ENCODE measurements around the gene HSPB7.
"Not testable (repeated sequence)": the region's sequence is repeated elsewhere in the genome, so short reads cannot be mapped to it uniquely, and the experiment has no call there.

The HSPB7 gene

DNA sequence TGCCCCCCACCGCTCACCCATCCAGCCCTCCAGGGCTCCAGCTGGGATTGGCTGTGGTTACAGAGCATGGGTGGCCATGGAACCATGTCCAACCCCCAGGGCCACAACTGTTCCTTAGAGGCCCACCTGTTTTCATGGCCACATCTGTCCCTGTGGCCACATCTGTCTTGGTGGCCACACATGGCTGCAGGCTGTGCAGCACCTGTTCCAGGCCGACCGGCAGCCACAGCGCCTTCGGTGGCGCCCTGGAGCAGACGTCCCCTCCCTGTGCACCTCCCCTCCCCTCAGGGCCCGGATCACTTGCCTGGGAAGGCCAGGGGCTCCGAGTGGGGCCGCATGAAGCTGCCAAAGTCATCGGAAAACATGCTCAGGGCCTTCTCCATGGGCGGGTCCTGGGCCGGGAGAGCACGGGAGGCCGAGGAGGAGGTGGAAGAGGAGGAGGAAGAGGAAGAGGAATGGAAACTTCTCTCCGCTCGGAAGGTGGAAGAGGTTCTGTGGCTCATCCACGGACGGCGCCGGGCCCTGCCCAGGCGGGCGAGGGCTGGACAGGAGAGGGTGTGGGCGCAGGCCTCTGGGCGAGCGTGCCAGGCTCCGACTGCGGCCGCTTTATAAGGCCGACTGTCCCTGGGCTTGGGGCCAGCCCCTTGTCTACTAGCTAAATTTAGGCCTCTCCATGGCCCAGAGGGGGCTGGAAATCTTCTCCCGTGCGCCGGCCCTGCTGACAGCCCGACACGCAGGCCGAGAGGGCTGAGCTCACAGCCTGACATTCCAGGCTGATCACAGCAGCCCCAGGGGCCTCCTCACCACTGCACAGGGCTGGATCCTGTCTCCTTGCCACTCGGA is at the start of gene HSPB7:
TSS of gene HSPB7 (minus strand) at position 583 of the 843 bp plus-strand sequence. CDS start at position 503, 80 bp downstream.
- Histone ChIP-seq H3K27ac (ENCODE audit: low read depth, low read length) (peak within 1 kb of the TSS; percentile 93), H3K4me3 (ENCODE audit: low read depth in 1 of 5, low read length in 5 of 5) (peak within 1 kb of the TSS; percentile 53 to 85 (median 55)), H3K9me3 (ENCODE audit: control insufficient read depth in 5 of 5, low read length in 5 of 5) (no peaks in the 10 kb centered on the region), H3K9ac (ENCODE audit: low read length in 5 of 5) (peak within 1 kb of the TSS; percentile 33 to 78 (median 56)), H3K4me1 (ENCODE audit: control insufficient read depth in 5 of 5, insufficient read depth in 5 of 5, low read length in 5 of 5) (peaks cover 0 to 78% (median 67%) of the 10 kb centered on the region in 5 donors), H3K27me3 (ENCODE audit: control insufficient read depth in 5 of 5, insufficient read depth in 4 of 5, low read length in 5 of 5) (peaks cover 0 to 4% (median 0%) of the 10 kb centered on the region in 5 donors), H3K36me3 (ENCODE audit: control insufficient read depth in 5 of 5, insufficient read depth in 5 of 5, low read length in 5 of 5) (peaks cover 0 to 4% (median 0%) of the 10 kb centered on the region in 5 donors)

GRCh38 chr1:16067127-16067768 is 49.4 kb upstream of the HSPB7 start:
- H3K27ac ChIP-seq (ENCODE audit: low read depth, low read length) = no peak overlapping the region
- H3K27me3 ChIP-seq (ENCODE audit: control insufficient read depth in 5 of 5, insufficient read depth in 4 of 5, low read length in 5 of 5) = peaks cover 0 to 23% (median 12%) of the 10 kb centered on the region in 5 donors
- no peak overlapping the region for H3K9ac ChIP-seq (ENCODE audit: low read length in 5 of 5)
- no peak overlapping the region for H3K4me3 ChIP-seq (ENCODE audit: low read depth in 1 of 5, low read length in 5 of 5)
- H3K4me1 ChIP-seq (ENCODE audit: control insufficient read depth in 5 of 5, insufficient read depth in 5 of 5, low read length in 5 of 5) = peaks cover 0 to 23% (median 12%) of the 10 kb centered on the region in 5 donors
- H3K9me3 ChIP-seq (ENCODE audit: control insufficient read depth in 5 of 5, low read length in 5 of 5) = no peaks in the 10 kb centered on the region
- H3K36me3 ChIP-seq (ENCODE audit: control insufficient read depth in 5 of 5, insufficient read depth in 5 of 5, low read length in 5 of 5) = no peaks in the 10 kb centered on the region

DNA sequence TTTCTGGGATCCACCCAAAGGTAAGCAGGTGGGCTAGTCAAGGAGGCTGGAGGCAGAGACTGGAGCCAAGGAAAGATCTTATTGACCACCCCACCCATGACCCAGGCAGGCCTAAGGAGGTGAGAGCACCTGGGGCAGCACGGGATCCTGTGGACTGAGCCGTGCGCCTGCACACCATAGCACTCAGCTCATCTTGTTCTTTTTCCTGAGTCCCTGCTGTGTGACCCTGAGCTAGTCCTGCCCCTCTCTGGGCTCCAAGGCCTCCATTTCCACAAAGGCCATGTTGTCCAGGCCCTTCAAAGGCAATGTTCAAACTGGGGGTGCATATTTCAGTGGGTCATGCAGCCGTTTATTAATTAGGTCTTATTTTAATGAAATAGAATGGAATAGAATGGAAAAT is 48.4 kb upstream of the HSPB7 start:
- H3K36me3 ChIP-seq (ENCODE audit: control insufficient read depth in 5 of 5, insufficient read depth in 5 of 5, low read length in 5 of 5) = no peaks in the 10 kb centered on the region
- H3K4me1 ChIP-seq (ENCODE audit: control insufficient read depth in 5 of 5, insufficient read depth in 5 of 5, low read length in 5 of 5) = peaks cover 0 to 23% (median 12%) of the 10 kb centered on the region in 5 donors
- H3K27ac ChIP-seq (ENCODE audit: low read depth, low read length) = no peak overlapping the region
- H3K9ac ChIP-seq (ENCODE audit: low read length in 5 of 5) = no peak overlapping the region
- H3K9me3 ChIP-seq (ENCODE audit: control insufficient read depth in 5 of 5, low read length in 5 of 5) = no peaks in the 10 kb centered on the region
- H3K27me3 ChIP-seq (ENCODE audit: control insufficient read depth in 5 of 5, insufficient read depth in 4 of 5, low read length in 5 of 5) = peaks cover 0 to 19% (median 10%) of the 10 kb centered on the region in 5 donors
- H3K4me3 ChIP-seq (ENCODE audit: low read depth in 1 of 5, low read length in 5 of 5) = no peak overlapping the region

- Histone ChIP-seq H3K4me1 (ENCODE audit: control insufficient read depth in 5 of 5, insufficient read depth in 5 of 5, low read length in 5 of 5) (peaks cover 0 to 23% (median 12%) of the 10 kb centered on the region in 5 donors), H3K9me3 (ENCODE audit: control insufficient read depth in 5 of 5, low read length in 5 of 5) (no peaks in the 10 kb centered on the region), H3K27me3 (ENCODE audit: control insufficient read depth in 5 of 5, insufficient read depth in 4 of 5, low read length in 5 of 5) (peaks cover 0 to 19% (median 10%) of the 10 kb centered on the region in 5 donors), H3K27ac (ENCODE audit: low read depth, low read length) (no peak overlapping the region), H3K9ac (ENCODE audit: low read length in 5 of 5) (no peak overlapping the region), H3K36me3 (ENCODE audit: control insufficient read depth in 5 of 5, insufficient read depth in 5 of 5, low read length in 5 of 5) (no peaks in the 10 kb centered on the region), H3K4me3 (ENCODE audit: low read depth in 1 of 5, low read length in 5 of 5) (no peak overlapping the region)
Measured at GRCh38 chr1:16065269-16065576, 47.4 kb upstream of the HSPB7 start.

GRCh38 chr1:16064536-16065268 is 46.9 kb upstream of the HSPB7 start:
- H3K4me3 ChIP-seq (ENCODE audit: low read depth in 1 of 5, low read length in 5 of 5) = no peak overlapping the region
- no peak overlapping the region for H3K27ac ChIP-seq (ENCODE audit: low read depth, low read length)
- peak overlapping the region in 1 of 5 donors; percentile 28 for H3K9ac ChIP-seq (ENCODE audit: low read length in 5 of 5)
- H3K4me1 ChIP-seq (ENCODE audit: control insufficient read depth in 5 of 5, insufficient read depth in 5 of 5, low read length in 5 of 5) = peaks cover 0 to 23% (median 12%) of the 10 kb centered on the region in 5 donors
- no peaks in the 10 kb centered on the region for H3K9me3 ChIP-seq (ENCODE audit: control insufficient read depth in 5 of 5, low read length in 5 of 5)
- H3K27me3 ChIP-seq (ENCODE audit: control insufficient read depth in 5 of 5, insufficient read depth in 4 of 5, low read length in 5 of 5) = peaks cover 0 to 19% (median 10%) of the 10 kb centered on the region in 5 donors
- H3K36me3 ChIP-seq (ENCODE audit: control insufficient read depth in 5 of 5, insufficient read depth in 5 of 5, low read length in 5 of 5) = no peaks in the 10 kb centered on the region

- H3K27me3 ChIP-seq (ENCODE audit: control insufficient read depth in 5 of 5, insufficient read depth in 4 of 5, low read length in 5 of 5) = peaks cover 0 to 19% (median 10%) of the 10 kb centered on the region in 5 donors
- H3K9ac ChIP-seq (ENCODE audit: low read length in 5 of 5) = peak overlapping the region in 1 of 5 donors; percentile 28
- H3K36me3 ChIP-seq (ENCODE audit: control insufficient read depth in 5 of 5, insufficient read depth in 5 of 5, low read length in 5 of 5) = no peaks in the 10 kb centered on the region
- peaks cover 0 to 23% (median 12%) of the 10 kb centered on the region in 5 donors for H3K4me1 ChIP-seq (ENCODE audit: control insufficient read depth in 5 of 5, insufficient read depth in 5 of 5, low read length in 5 of 5)
- no peaks in the 10 kb centered on the region for H3K9me3 ChIP-seq (ENCODE audit: control insufficient read depth in 5 of 5, low read length in 5 of 5)
- H3K27ac ChIP-seq (ENCODE audit: low read depth, low read length) = no peak overlapping the region
- no peak overlapping the region for H3K4me3 ChIP-seq (ENCODE audit: low read depth in 1 of 5, low read length in 5 of 5)
Measured at GRCh38 chr1:16063921-16064320, 46.1 kb upstream of the HSPB7 start.

- no peaks in the 10 kb centered on the region for H3K36me3 ChIP-seq (ENCODE audit: control insufficient read depth in 5 of 5, insufficient read depth in 5 of 5, low read length in 5 of 5)
- H3K27me3 ChIP-seq (ENCODE audit: control insufficient read depth in 5 of 5, insufficient read depth in 4 of 5, low read length in 5 of 5) = peaks cover 0 to 19% (median 10%) of the 10 kb centered on the region in 5 donors
- H3K9ac ChIP-seq (ENCODE audit: low read length in 5 of 5) = no peak overlapping the region
- no peak overlapping the region for H3K27ac ChIP-seq (ENCODE audit: low read depth, low read length)
- H3K4me1 ChIP-seq (ENCODE audit: control insufficient read depth in 5 of 5, insufficient read depth in 5 of 5, low read length in 5 of 5) = peaks cover 0 to 17% (median 12%) of the 10 kb centered on the region in 5 donors
- H3K9me3 ChIP-seq (ENCODE audit: control insufficient read depth in 5 of 5, low read length in 5 of 5) = no peaks in the 10 kb centered on the region
- H3K4me3 ChIP-seq (ENCODE audit: low read depth in 1 of 5, low read length in 5 of 5) = no peak overlapping the region
Measured at GRCh38 chr1:16063226-16063829, 45.5 kb upstream of the HSPB7 start.

GRCh38 chr1:16062687-16063075 is 44.8 kb upstream of the HSPB7 start:
- not testable (repeated sequence) for H3K36me3 ChIP-seq (ENCODE audit: control insufficient read depth in 5 of 5, insufficient read depth in 5 of 5, low read length in 5 of 5); H3K4me3 ChIP-seq (ENCODE audit: low read depth in 1 of 5, low read length in 5 of 5); H3K9me3 ChIP-seq (ENCODE audit: control insufficient read depth in 5 of 5, low read length in 5 of 5); H3K27ac ChIP-seq (ENCODE audit: low read depth, low read length); H3K9ac ChIP-seq (ENCODE audit: low read length in 5 of 5)
- peaks cover 0 to 15% (median 10%) of the 10 kb centered on the region in 5 donors for H3K27me3 ChIP-seq (ENCODE audit: control insufficient read depth in 5 of 5, insufficient read depth in 4 of 5, low read length in 5 of 5)
- peaks cover 0 to 13% (median 11%) of the 10 kb centered on the region in 5 donors for H3K4me1 ChIP-seq (ENCODE audit: control insufficient read depth in 5 of 5, insufficient read depth in 5 of 5, low read length in 5 of 5)

- H3K36me3 ChIP-seq (ENCODE audit: control insufficient read depth in 5 of 5, insufficient read depth in 5 of 5, low read length in 5 of 5); H3K9me3 ChIP-seq (ENCODE audit: control insufficient read depth in 5 of 5, low read length in 5 of 5); H3K9ac ChIP-seq (ENCODE audit: low read length in 5 of 5); H3K4me3 ChIP-seq (ENCODE audit: low read depth in 1 of 5, low read length in 5 of 5); H3K27ac ChIP-seq (ENCODE audit: low read depth, low read length): not testable (repeated sequence)
- H3K4me1 ChIP-seq (ENCODE audit: control insufficient read depth in 5 of 5, insufficient read depth in 5 of 5, low read length in 5 of 5) = peaks cover 0 to 13% (median 11%) of the 10 kb centered on the region in 5 donors
- H3K27me3 ChIP-seq (ENCODE audit: control insufficient read depth in 5 of 5, insufficient read depth in 4 of 5, low read length in 5 of 5) = peaks cover 0 to 15% (median 10%) of the 10 kb centered on the region in 5 donors
Measured at GRCh38 chr1:16061989-16062686, 44.3 kb upstream of the HSPB7 start.

Data from subcutaneous abdominal adipose tissue (tissue), 5 donors.